Measurements from ENCODE around the gene SH2D1A. TPM values are rescaled to one million over a fixed set of nuclear protein-coding genes. Genes with fewer than 3 reads are reported as not detected.

SH2D1A gene
- total RNA-seq, 1 experiment from 2014 or later = not detected

GRCh38 chrX:124373348-124373747, 27.0 kb downstream of the SH2D1A start:
- Mint-ChIP-seq H3K36me3 (ENCODE audit: insufficient read depth, unreplicated experiment) (no peaks in the 10 kb centered on the region), H3K4me1 (ENCODE audit: low read depth, unreplicated experiment) (no peaks in the 10 kb centered on the region), H3K27ac (ENCODE audit: unreplicated experiment) (no peak overlapping the region), H3K9me3 (ENCODE audit: low read depth, unreplicated experiment) (no peaks in the 10 kb centered on the region), H3K27me3 (ENCODE audit: unreplicated experiment) (no peaks in the 10 kb centered on the region), H3K4me3 (ENCODE audit: low read depth, unreplicated experiment) (no peak overlapping the region)
- BruUV-seq (replicated peaks) = no TSS peak
- TF ChIP-seq CTCF (IDR thresholded peaks at IDR 0.05; ENCODE audit: unreplicated experiment) = no peak
- DNase-seq = no peak
- CTCF ChIA-PET = no interaction called here
- intact Hi-C loops (cut with micrococcal nuclease; ENCODE audit: unreplicated experiment) = loop anchor here (10.0 kb wide), 1 partner anchor 159 kb away; no protein-coding TSS in a partner anchor

- TF ChIP-seq CTCF (IDR thresholded peaks at IDR 0.05; ENCODE audit: unreplicated experiment) = no peak
- Mint-ChIP-seq H3K9me3 (ENCODE audit: low read depth, unreplicated experiment) (no peaks in the 10 kb centered on the region), H3K27me3 (ENCODE audit: unreplicated experiment) (no peaks in the 10 kb centered on the region), H3K4me1 (ENCODE audit: low read depth, unreplicated experiment) (no peaks in the 10 kb centered on the region), H3K4me3 (ENCODE audit: low read depth, unreplicated experiment) (no peak overlapping the region), H3K27ac (ENCODE audit: unreplicated experiment) (no peak overlapping the region), H3K36me3 (ENCODE audit: insufficient read depth, unreplicated experiment) (no peaks in the 10 kb centered on the region)
- intact Hi-C loops (cut with micrococcal nuclease; ENCODE audit: unreplicated experiment) = loop anchor here (10.0 kb wide), 1 partner anchor 164 kb away; no protein-coding TSS in a partner anchor
- CTCF ChIA-PET = no interaction called here
- BruUV-seq (replicated peaks) = no TSS peak
- no peak for DNase-seq
These were observed 32.3 kb downstream of the SH2D1A start for GRCh38 chrX:124378643-124379042.

GRCh38 chrX:124383354-124383753, 37.0 kb downstream of the SH2D1A start:
- intact Hi-C loops (cut with micrococcal nuclease; ENCODE audit: unreplicated experiment) = no loop called here
- DNase-seq = no peak
- Mint-ChIP-seq H3K9me3 (ENCODE audit: low read depth, unreplicated experiment) (no peaks in the 10 kb centered on the region), H3K4me3 (ENCODE audit: low read depth, unreplicated experiment) (no peak overlapping the region), H3K27ac (ENCODE audit: unreplicated experiment) (no peak overlapping the region), H3K27me3 (ENCODE audit: unreplicated experiment) (peaks cover 9% of the 10 kb centered on the region), H3K36me3 (ENCODE audit: insufficient read depth, unreplicated experiment) (no peaks in the 10 kb centered on the region), H3K4me1 (ENCODE audit: low read depth, unreplicated experiment) (no peaks in the 10 kb centered on the region)
- BruUV-seq (replicated peaks) = no TSS peak
- no peak for TF ChIP-seq CTCF (IDR thresholded peaks at IDR 0.05; ENCODE audit: unreplicated experiment)
- CTCF ChIA-PET = no interaction called here

GRCh38 chrX:124386401-124386800, 40.0 kb downstream of the SH2D1A start:
- TF ChIP-seq CTCF (IDR thresholded peaks at IDR 0.05; ENCODE audit: unreplicated experiment) = no peak
- peaks cover 9% of the 10 kb centered on the region for H3K27me3 Mint-ChIP-seq (ENCODE audit: unreplicated experiment)
- no peak overlapping the region for H3K4me3 Mint-ChIP-seq (ENCODE audit: low read depth, unreplicated experiment)
- H3K9me3 Mint-ChIP-seq (ENCODE audit: low read depth, unreplicated experiment) = no peaks in the 10 kb centered on the region
- H3K4me1 Mint-ChIP-seq (ENCODE audit: low read depth, unreplicated experiment) = no peaks in the 10 kb centered on the region
- no peak overlapping the region for H3K27ac Mint-ChIP-seq (ENCODE audit: unreplicated experiment)
- H3K36me3 Mint-ChIP-seq (ENCODE audit: insufficient read depth, unreplicated experiment) = no peaks in the 10 kb centered on the region
- DNase-seq = no peak
- intact Hi-C loops (cut with micrococcal nuclease; ENCODE audit: unreplicated experiment) = no loop called here
- CTCF ChIA-PET = no interaction called here
- BruUV-seq (replicated peaks) = no TSS peak

Measured in Calu3 (cell line).